Astrocyte of the cerebellum (primary cell): Measurements from ENCODE around the gene PRG3.
"Not testable (repeated sequence)": the region's sequence is repeated elsewhere in the genome, so short reads cannot be mapped to it uniquely, and the experiment has no call there.

Experiments
- DNase-seq: peaks from one replicate; pipeline ENCODE4 v3.0.0-alpha.2; 2011; ENCODE audit warnings: low read depth
- H3K4me3 ChIP-seq: 2 replicates; pipeline ENCODE4 v1.5.1; 2011; ENCODE audit warnings: mild to moderate bottlenecking, low read depth, low read length, moderate library complexity
- CTCF ChIP-seq: IDR thresholded peaks from 2 replicates; pipeline ENCODE4 v1.5.1; 2012; ENCODE audit warnings: low read length, low read depth, moderate library complexity, mild to moderate bottlenecking; ENCODE audit errors: missing control alignments
- in situ Hi-C: cut with HindIII; loops from 2 replicates; pipeline ENCODE4 v1.10.0; 2017; ENCODE audit warnings: low sequenced_read_pairs

Gene PRG3

GRCh38 chr11:57343825-57344224 lies 37.1 kb downstream of the PRG3 start:
- in situ Hi-C loops = no loop called here
- DNase-seq = no peak
- no peak for TF ChIP-seq CTCF
- H3K4me3 ChIP-seq = no peak overlapping the region

GRCh38 chr11:57342702-57343101 lies 38.2 kb downstream of the PRG3 start:
- in situ Hi-C loops = no loop called here
- H3K4me3 ChIP-seq = no peak overlapping the region
- DNase-seq = no peak
- TF ChIP-seq CTCF = no peak

- DNase-seq = no peak
- H3K4me3 ChIP-seq = no peak overlapping the region
- in situ Hi-C loops = no loop called here
- no peak for TF ChIP-seq CTCF
Measured at GRCh38 chr11:57341250-57341808, 39.6 kb downstream of the PRG3 start.

GRCh38 chr11:57340039-57340615 lies 40.8 kb downstream of the PRG3 start:
- peak; percentile 33 for TF ChIP-seq CTCF
- H3K4me3 ChIP-seq = no peak overlapping the region
- DNase-seq = no peak
- in situ Hi-C loops = no loop called here

- DNase-seq = no peak
- no peak overlapping the region for H3K4me3 ChIP-seq
- in situ Hi-C loops = no loop called here
- no peak for TF ChIP-seq CTCF
Measured at GRCh38 chr11:57339328-57339727, 41.6 kb downstream of the PRG3 start.

GRCh38 chr11:57338142-57338541 lies 42.8 kb downstream of the PRG3 start, which contains the start of gene P2RX3:
Gene P2RX3 (plus strand): TSS chr11:57338352. CDS start chr11:57338551, 199 bp downstream.
- H3K4me3 ChIP-seq = no peak within 1 kb of the TSS
- in situ Hi-C loops = no loop called here
- no peak for DNase-seq
- TF ChIP-seq CTCF = no peak

GRCh38 chr11:57336856-57337255 lies 44.1 kb downstream of the PRG3 start:
- H3K4me3 ChIP-seq, DNase-seq, in situ Hi-C loops: not testable (repeated sequence)
